ENCODE measurements around the gene ZBTB20.

- TF ChIP-seq CTCF (IDR thresholded peaks at IDR 0.05), result no peak
- no peak for TF ChIP-seq POLR2A (IDR thresholded peaks at IDR 0.05)
Observed at GRCh38 chr3:114714237-114714636, 432.9 kb downstream of the ZBTB20 start.
